NB4 (cell line): ENCODE data around the gene TSHR.

Experiments used
- DNase-seq: peaks from one replicate; pipeline ENCODE4 v3.0.0; 2010; ENCODE audit warnings: low read depth
- H3K4me3 ChIP-seq: one replicate; pipeline ENCODE4 v1.5.1; 2011; ENCODE audit warnings: mild to moderate bottlenecking, low read depth, low read length, moderate library complexity
- CTCF ChIP-seq: IDR thresholded peaks from one replicate; pipeline ENCODE4 v1.5.1; 2012; ENCODE audit warnings: low read depth, low read length
- MAX ChIP-seq: IDR thresholded peaks from 2 replicates; pipeline ENCODE4 v1.6.1; 2011; ENCODE audit warnings: low read depth, low read length
- MYC ChIP-seq: IDR thresholded peaks from 2 replicates; pipeline ENCODE4 v1.6.1; 2011; ENCODE audit warnings: low read depth, low read length
- POLR2A ChIP-seq: IDR thresholded peaks from 2 replicates; pipeline ENCODE4 v1.6.1; 2011; ENCODE audit warnings: mild to moderate bottlenecking; ENCODE audit not compliant: insufficient read length; ENCODE audit errors: extremely low read depth

Gene TSHR

GRCh38 chr14:80924365-80925103 is 30.9 kb upstream of the TSHR start:
- DNase-seq = no peak
- H3K4me3 ChIP-seq = no peak overlapping the region
- TF ChIP-seq MAX (no peak), MYC (no peak), POLR2A (no peak), CTCF (no peak)

- peak; percentile 11 for DNase-seq
- H3K4me3 ChIP-seq = no peak overlapping the region
- TF ChIP-seq POLR2A = no peak
- TF ChIP-seq MAX = no peak
- TF ChIP-seq CTCF = no peak
- TF ChIP-seq MYC = no peak
Measured at GRCh38 chr14:80926397-80927082, 28.9 kb upstream of the TSHR start.

GRCh38 chr14:80927083-80927989 is 28.1 kb upstream of the TSHR start:
- TF ChIP-seq MAX = no peak
- DNase-seq = peak; percentile 19
- H3K4me3 ChIP-seq = no peak overlapping the region

- no peak overlapping the region for H3K4me3 ChIP-seq
- TF ChIP-seq MAX (no peak), CTCF (no peak), MYC (no peak), POLR2A (no peak)
- no peak for DNase-seq
Measured at GRCh38 chr14:80930095-80930494, 25.3 kb upstream of the TSHR start.

- DNase-seq = peak; percentile 93
- TF ChIP-seq MYC = peak; percentile 59
- no peak for TF ChIP-seq CTCF
- peak; percentile 93 for TF ChIP-seq MAX
- TF ChIP-seq POLR2A = no peak
- peak overlapping the region; percentile 26 for H3K4me3 ChIP-seq
Measured at GRCh38 chr14:80930836-80931389, 24.5 kb upstream of the TSHR start.
